HepG2 (cell line): ENCODE measurements around the gene KLHL17. TPM values are rescaled to one million over a fixed set of nuclear protein-coding genes. Genes with fewer than 3 reads are reported as not detected.

ENCODE experiments used
- ATRX ChIP-seq: sonication (generic); formaldehyde crosslinking; IDR thresholded peaks from 2 replicates; pipeline ENCODE4 v1.4.0; 2020; ENCODE audit warnings: missing genetic modification reagents, borderline replicate concordance
- DNMT3B ChIP-seq: conservative IDR thresholded peaks from 2 replicates; pipeline ENCODE4 v1.6.1; 2016; ENCODE audit warnings: missing biosample characterization, control low read depth
- KLF9 ChIP-seq: IDR thresholded peaks from 2 replicates; pipeline ENCODE4 v1.6.1; 2016; ENCODE audit warnings: low read depth
- NFRKB ChIP-seq: fragments of 450-650 bp; IDR thresholded peaks from 2 replicates; pipeline ENCODE4 v1.6.1; 2017
- NKX3-1 ChIP-seq: sonication (generic); formaldehyde crosslinking; IDR thresholded peaks from 2 replicates; pipeline ENCODE4 v1.5.0; 2020; ENCODE audit warnings: missing genetic modification reagents
- RELA ChIP-seq: sonication (generic); formaldehyde crosslinking; IDR thresholded peaks from 2 replicates; pipeline ENCODE4 v1.4.0; 2020; ENCODE audit warnings: missing genetic modification reagents
- SAFB2 ChIP-seq: sonication (generic); formaldehyde crosslinking; IDR thresholded peaks from 2 replicates; pipeline ENCODE4 v1.5.1; 2020; ENCODE audit warnings: missing genetic modification reagents, low read depth, mild to moderate bottlenecking, borderline replicate concordance
- SMC3 ChIP-seq: IDR thresholded peaks from 2 replicates; pipeline ENCODE4 v1.6.1; 2011; ENCODE audit warnings: low read length, improper control_type of control experiment
- ZBTB3 ChIP-seq: sonication (generic); formaldehyde crosslinking; IDR thresholded peaks from 2 replicates; pipeline ENCODE4 v1.4.0; 2020; ENCODE audit warnings: low read depth, mild to moderate bottlenecking, moderate library complexity, missing genetic modification reagents, borderline replicate concordance
- ZBTB33 ChIP-seq: sonication (generic); formaldehyde crosslinking; IDR thresholded peaks from 2 replicates; pipeline ENCODE4 v1.4.0; 2020; ENCODE audit warnings: missing genetic modification reagents
- ZBTB34 ChIP-seq: sonication (generic); formaldehyde crosslinking; IDR thresholded peaks from 2 replicates; pipeline ENCODE4 v1.8.0; 2022; ENCODE audit warnings: mild to moderate bottlenecking, missing genetic modification reagents
- ZC3H4 ChIP-seq: sonication (generic); formaldehyde crosslinking; IDR thresholded peaks from 2 replicates; pipeline ENCODE4 v1.4.0; 2020; ENCODE audit warnings: missing genetic modification reagents, borderline replicate concordance
- ZNF12 ChIP-seq: sonication (generic); formaldehyde crosslinking; IDR thresholded peaks from 2 replicates; pipeline ENCODE4 v1.5.0; 2020; ENCODE audit warnings: missing genetic modification reagents
- ZNF224 ChIP-seq: sonication (generic); formaldehyde crosslinking; IDR thresholded peaks from 2 replicates; pipeline ENCODE4 v1.5.0; 2020; ENCODE audit warnings: mild to moderate bottlenecking, missing genetic modification reagents
- ZNF234 ChIP-seq: sonication (generic); formaldehyde crosslinking; conservative IDR thresholded peaks from 2 replicates; pipeline ENCODE4 v1.5.1; 2020; ENCODE audit warnings: mild to moderate bottlenecking, missing genetic modification reagents
- ZNF24 ChIP-seq: fragments of 450-650 bp; IDR thresholded peaks from 2 replicates; pipeline ENCODE4 v1.6.1; 2017; ENCODE audit warnings: antibody characterized with exemption, mild to moderate bottlenecking
- ZNF446 ChIP-seq: sonication (generic); formaldehyde crosslinking; IDR thresholded peaks from 2 replicates; pipeline ENCODE4 v1.5.0; 2020; ENCODE audit warnings: mild to moderate bottlenecking, missing genetic modification reagents
- ZSCAN5A ChIP-seq: sonication (generic); formaldehyde crosslinking; IDR thresholded peaks from 2 replicates; pipeline ENCODE4 v1.8.0; 2022; ENCODE audit warnings: mild to moderate bottlenecking, missing genetic modification reagents, borderline replicate concordance
- polyA plus RNA-seq, 8 experiments: library from polyadenylated mRNA; depleted of rRNA in 3 of 8; stranded (reverse) in 7 of 8; unstranded in 1 of 8; fragments of >200 nt; fragmentation: Illumina TruSeq in 4 of 8; extraction: Trizol in 4 of 8; gene quantifications; 2 replicates each; pipeline versions ENCODE4 v1.2.1 to v1.2.3, GENCODE V29; 2011 to 2016; ENCODE audit warnings: low read depth in 4 of 8, missing spikeins in 1 of 8, mixed read lengths in 1 of 8; ENCODE audit not compliant: insufficient read depth in 1 of 8
- total RNA-seq, 5 experiments: library from RNA; depleted of rRNA; stranded (reverse); fragments of >200 nt; fragmentation: Illumina TruSeq; extraction: Trizol; gene quantifications; 2 replicates each; pipeline ENCODE4 v1.2.3, GENCODE V29; 2016; ENCODE audit warnings: low read depth in 1 of 5
- TF ChIP-seq, protein P1 (sequence below): sonication (generic); formaldehyde crosslinking; IDR thresholded peaks from 2 replicates; pipeline ENCODE4 v1.4.0; 2020; ENCODE audit warnings: missing genetic modification reagents
- TF ChIP-seq, protein P2 (sequence below): sonication (generic); formaldehyde crosslinking; IDR thresholded peaks from 2 replicates; pipeline ENCODE4 v1.4.0; 2020; ENCODE audit warnings: mild to moderate bottlenecking, missing genetic modification reagents

The KLHL17 gene
- total and polyA plus RNA-seq, 2 of the 13 experiments (the other 11 are each of a cell fraction or from before 2014, with no cell fraction given), result 9.3 to 24.7 TPM

DNA sequence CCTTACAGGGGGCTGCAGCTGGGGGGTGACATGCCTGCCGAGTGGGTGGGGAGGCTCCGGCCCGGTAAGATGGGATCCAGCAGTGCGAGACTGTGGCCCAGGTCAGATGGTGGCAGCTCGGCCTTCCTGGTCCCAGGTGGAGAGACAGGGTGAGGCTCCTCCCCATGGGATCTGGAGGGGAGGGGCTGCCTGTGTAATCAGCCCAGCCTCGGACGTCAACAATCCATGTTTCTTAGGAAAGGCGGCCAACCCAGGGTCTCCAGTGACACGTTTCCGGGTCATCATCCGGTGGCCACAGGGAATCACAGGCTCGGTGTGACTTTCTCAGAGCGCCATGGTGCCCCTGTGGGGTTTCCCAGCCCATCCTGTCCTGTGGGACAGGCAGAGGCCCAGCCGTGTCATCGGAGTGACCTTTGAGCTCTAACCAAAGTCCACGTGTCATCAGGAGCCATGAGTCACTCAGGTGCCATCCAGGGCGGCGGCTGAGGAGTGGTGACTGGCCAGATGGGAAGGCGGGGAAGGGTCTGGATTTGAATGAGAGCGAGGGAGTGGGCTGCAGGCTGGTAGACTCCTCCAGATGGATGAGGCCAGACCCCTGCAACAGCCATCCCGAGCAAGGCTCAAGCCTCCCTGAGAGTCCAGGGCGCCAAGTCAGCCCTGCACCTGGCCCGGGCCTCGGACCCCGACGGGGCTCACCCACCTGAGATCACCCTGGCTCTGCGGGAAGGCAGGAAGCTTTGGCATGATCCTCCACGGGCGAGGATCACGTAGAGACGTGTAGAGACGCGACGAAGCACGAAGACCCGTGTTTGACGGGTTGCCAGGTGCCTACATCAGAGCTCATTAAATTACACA lies 46.1 kb downstream of the KLHL17 start (continued):
- TF ChIP-seq ZBTB34 (CRISPR knock-in tag), result no peak
- no peak for TF ChIP-seq ZNF446 (CRISPR knock-in tag)
- no peak; the same call in 1 of the 2 replicates for TF ChIP-seq ZBTB3 (CRISPR knock-in tag)
- no peak for TF ChIP-seq SAFB2
- TF ChIP-seq NFRKB, result no peak
- no peak for TF ChIP-seq DNMT3B (CRISPR knock-in tag)
- TF ChIP-seq, protein P1, sequence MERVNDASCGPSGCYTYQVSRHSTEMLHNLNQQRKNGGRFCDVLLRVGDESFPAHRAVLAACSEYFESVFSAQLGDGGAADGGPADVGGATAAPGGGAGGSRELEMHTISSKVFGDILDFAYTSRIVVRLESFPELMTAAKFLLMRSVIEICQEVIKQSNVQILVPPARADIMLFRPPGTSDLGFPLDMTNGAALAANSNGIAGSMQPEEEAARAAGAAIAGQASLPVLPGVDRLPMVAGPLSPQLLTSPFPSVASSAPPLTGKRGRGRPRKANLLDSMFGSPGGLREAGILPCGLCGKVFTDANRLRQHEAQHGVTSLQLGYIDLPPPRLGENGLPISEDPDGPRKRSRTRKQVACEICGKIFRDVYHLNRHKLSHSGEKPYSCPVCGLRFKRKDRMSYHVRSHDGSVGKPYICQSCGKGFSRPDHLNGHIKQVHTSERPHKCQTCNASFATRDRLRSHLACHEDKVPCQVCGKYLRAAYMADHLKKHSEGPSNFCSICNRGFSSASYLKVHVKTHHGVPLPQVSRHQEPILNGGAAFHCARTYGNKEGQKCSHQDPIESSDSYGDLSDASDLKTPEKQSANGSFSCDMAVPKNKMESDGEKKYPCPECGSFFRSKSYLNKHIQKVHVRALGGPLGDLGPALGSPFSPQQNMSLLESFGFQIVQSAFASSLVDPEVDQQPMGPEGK, result peak; percentile 76
- no peak for TF ChIP-seq ZC3H4
- TF ChIP-seq ZSCAN5A (CRISPR knock-in tag), result peak; percentile 27; the same call in 1 of the 2 replicates
- TF ChIP-seq, protein P2, sequence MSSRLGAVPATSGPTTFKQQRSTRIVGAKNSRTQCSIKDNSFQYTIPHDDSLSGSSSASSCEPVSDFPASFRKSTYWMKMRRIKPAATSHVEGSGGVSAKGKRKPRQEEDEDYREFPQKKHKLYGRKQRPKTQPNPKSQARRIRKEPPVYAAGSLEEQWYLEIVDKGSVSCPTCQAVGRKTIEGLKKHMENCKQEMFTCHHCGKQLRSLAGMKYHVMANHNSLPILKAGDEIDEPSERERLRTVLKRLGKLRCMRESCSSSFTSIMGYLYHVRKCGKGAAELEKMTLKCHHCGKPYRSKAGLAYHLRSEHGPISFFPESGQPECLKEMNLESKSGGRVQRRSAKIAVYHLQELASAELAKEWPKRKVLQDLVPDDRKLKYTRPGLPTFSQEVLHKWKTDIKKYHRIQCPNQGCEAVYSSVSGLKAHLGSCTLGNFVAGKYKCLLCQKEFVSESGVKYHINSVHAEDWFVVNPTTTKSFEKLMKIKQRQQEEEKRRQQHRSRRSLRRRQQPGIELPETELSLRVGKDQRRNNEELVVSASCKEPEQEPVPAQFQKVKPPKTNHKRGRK (CRISPR knock-in tag), result no peak
- peak; percentile 44; the same call in 1 of the 2 replicates for TF ChIP-seq KLF9
- TF ChIP-seq ZNF12 (CRISPR knock-in tag), result no peak; the same call in 1 of the 2 replicates
- TF ChIP-seq ZNF24, result no peak
- TF ChIP-seq ZBTB33 (CRISPR knock-in tag), result peak; percentile 78
- TF ChIP-seq NKX3-1 (CRISPR knock-in tag), result peak; percentile 82
- TF ChIP-seq ZNF234 (CRISPR knock-in tag), result no peak
- TF ChIP-seq RELA (CRISPR knock-in tag), result no peak
- TF ChIP-seq ZNF224, result peak; percentile 79
- TF ChIP-seq SMC3, result no peak
- TF ChIP-seq ATRX (CRISPR knock-in tag), result no peak
